ENCODE results near the gene DCAF8. TPM values are rescaled to one million over a fixed set of nuclear protein-coding genes. Genes with fewer than 3 reads are reported as not detected.
A peak's percentile ranks its signal among the peaks of the same experiment; 100 is the strongest.

Gene DCAF8
- total RNA-seq, 1 experiment from 2014 or later: 98.1 TPM

DNA sequence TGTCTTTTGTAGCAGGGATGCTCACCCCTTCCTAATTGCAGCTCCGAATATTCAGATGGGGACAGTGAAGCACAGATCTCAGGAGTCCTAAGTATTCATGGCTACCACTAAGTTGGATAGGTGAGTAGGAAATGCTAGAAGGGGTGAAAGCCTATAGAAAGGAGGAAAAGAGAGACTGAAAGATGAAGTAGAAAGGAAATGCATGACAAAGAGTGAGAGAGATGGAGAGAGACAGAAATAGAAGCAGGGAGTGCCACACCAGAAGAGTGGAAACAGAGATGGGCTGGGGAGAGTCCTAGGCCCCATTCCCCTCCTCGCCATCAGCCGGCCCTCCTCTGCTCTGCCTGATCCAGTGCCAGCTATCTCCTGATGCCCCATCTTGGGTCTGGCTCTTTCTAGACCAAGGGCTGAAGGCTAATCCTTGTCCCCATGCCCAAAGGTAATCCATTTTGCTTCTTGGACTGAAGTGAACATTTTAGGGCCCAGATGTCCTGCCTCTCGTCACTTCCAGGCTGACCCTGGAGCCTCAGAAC is 55.2 kb downstream of the DCAF8 start (continued):
- TF ChIP-seq, protein P1, sequence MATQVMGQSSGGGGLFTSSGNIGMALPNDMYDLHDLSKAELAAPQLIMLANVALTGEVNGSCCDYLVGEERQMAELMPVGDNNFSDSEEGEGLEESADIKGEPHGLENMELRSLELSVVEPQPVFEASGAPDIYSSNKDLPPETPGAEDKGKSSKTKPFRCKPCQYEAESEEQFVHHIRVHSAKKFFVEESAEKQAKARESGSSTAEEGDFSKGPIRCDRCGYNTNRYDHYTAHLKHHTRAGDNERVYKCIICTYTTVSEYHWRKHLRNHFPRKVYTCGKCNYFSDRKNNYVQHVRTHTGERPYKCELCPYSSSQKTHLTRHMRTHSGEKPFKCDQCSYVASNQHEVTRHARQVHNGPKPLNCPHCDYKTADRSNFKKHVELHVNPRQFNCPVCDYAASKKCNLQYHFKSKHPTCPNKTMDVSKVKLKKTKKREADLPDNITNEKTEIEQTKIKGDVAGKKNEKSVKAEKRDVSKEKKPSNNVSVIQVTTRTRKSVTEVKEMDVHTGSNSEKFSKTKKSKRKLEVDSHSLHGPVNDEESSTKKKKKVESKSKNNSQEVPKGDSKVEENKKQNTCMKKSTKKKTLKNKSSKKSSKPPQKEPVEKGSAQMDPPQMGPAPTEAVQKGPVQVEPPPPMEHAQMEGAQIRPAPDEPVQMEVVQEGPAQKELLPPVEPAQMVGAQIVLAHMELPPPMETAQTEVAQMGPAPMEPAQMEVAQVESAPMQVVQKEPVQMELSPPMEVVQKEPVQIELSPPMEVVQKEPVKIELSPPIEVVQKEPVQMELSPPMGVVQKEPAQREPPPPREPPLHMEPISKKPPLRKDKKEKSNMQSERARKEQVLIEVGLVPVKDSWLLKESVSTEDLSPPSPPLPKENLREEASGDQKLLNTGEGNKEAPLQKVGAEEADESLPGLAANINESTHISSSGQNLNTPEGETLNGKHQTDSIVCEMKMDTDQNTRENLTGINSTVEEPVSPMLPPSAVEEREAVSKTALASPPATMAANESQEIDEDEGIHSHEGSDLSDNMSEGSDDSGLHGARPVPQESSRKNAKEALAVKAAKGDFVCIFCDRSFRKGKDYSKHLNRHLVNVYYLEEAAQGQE (IDR thresholded peaks at IDR 0.05; ENCODE audit: low read depth): no peak
- TF ChIP-seq, protein P2, sequence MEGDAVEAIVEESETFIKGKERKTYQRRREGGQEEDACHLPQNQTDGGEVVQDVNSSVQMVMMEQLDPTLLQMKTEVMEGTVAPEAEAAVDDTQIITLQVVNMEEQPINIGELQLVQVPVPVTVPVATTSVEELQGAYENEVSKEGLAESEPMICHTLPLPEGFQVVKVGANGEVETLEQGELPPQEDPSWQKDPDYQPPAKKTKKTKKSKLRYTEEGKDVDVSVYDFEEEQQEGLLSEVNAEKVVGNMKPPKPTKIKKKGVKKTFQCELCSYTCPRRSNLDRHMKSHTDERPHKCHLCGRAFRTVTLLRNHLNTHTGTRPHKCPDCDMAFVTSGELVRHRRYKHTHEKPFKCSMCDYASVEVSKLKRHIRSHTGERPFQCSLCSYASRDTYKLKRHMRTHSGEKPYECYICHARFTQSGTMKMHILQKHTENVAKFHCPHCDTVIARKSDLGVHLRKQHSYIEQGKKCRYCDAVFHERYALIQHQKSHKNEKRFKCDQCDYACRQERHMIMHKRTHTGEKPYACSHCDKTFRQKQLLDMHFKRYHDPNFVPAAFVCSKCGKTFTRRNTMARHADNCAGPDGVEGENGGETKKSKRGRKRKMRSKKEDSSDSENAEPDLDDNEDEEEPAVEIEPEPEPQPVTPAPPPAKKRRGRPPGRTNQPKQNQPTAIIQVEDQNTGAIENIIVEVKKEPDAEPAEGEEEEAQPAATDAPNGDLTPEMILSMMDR (IDR thresholded peaks at IDR 0.05 in 2 of 3, conservative IDR thresholded peaks at IDR 0.05 in 1 of 3; ENCODE audit: borderline replicate concordance in 1 of 3, insufficient read depth in 1 of 3, low read depth in 2 of 3, low read length in 2 of 3): no peak
- no peak for TF ChIP-seq FOSL1 (IDR thresholded peaks at IDR 0.05; ENCODE audit: low read depth)

DNA sequence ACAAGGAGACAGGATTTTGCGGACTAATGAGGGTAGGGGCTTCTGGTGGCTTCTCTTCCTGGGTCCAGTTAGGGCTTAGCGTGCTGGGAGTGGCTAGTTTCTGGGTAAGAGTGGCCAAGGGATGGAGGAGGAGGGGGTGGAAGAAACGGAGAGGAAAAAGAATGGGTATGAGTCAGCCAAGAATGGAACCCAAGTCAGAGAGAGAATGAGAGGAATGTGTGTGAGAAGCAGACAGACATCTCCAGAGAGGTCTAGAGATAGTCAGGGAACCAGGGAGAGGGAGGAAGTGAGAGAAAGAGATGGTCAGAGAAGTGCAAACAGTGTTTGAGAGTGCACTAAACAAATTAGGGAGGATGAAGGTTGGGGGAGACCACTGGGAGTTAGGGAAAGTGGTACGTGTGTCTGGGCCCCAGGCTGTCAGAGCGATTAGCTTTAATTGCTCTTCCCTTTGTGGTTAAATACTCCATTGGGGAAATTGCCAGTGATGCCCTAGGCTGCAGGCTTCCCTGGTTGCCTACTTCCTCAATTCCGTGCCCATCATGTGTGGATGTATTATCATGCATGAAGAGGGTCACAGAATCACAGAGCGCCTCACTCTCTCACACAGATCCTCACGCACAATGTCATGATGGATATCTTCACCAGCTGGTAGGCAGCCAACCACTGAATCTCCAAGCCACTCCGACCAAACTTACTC is 55.8 kb downstream of the DCAF8 start:
- peaks cover 9 to 26% of the 10 kb centered on the region in 2 experiments; a peak in 3 of 4 replicates for H3K36me3 ChIP-seq (ENCODE audit: control insufficient read depth in 1 of 2, insufficient read depth in 2 of 2, low read length in 2 of 2)
- H3K79me2 ChIP-seq (ENCODE audit: insufficient read depth, low read length): peaks cover 48% of the 10 kb centered on the region
- intact Hi-C loops (cut with micrococcal nuclease): no loop called here
- ChIA-PET RAD21 (ENCODE audit: low non-redundant PET in 1 of 2, low total read pairs in 2 of 2, uncharacterized antibody in 2 of 2, unreplicated experiment in 2 of 2) (no interaction called here), CTCF (no interaction called here), POLR2A (interaction anchor here (1.5 kb wide), 1 partner anchor 13 kb away, joined by 6 read pairs; no protein-coding TSS in a partner anchor)
- peak; percentile 33 for ATAC-seq
- 0 out of 2 replicates have a peak, but pooled peaks cover 4% of the 10 kb centered on the region for H4K20me1 ChIP-seq (ENCODE audit: insufficient read depth)
- no TSS peak for BruUV-seq (replicated peaks)
- H3K9ac ChIP-seq (ENCODE audit: low read length): peak overlapping the region; percentile 91
- no peaks in the 10 kb centered on the region for H3K9me2 ChIP-seq (ENCODE audit: insufficient read depth)
- peak overlapping the region; percentile 78 to 89 for H3K4me3 ChIP-seq (replicated peaks in 1 of 2; ENCODE audit: low read depth in 1 of 2, low read length in 2 of 2)
- peak overlapping the region; percentile 4; the same call in 1 of the 2 replicates for H3K27ac ChIP-seq (ENCODE audit: low read depth, low read length)
- no peak for TF ChIP-seq EGR1 (IDR thresholded peaks at IDR 0.05; ENCODE audit: low read depth)
- TF ChIP-seq SIN3A (IDR thresholded peaks at IDR 0.05; ENCODE audit: low read depth): 0 out of 2 replicates have a peak, but pooled peaks have one; percentile 13
- no peaks in the 10 kb centered on the region for H3K9me3 ChIP-seq (ENCODE audit: control insufficient read depth in 1 of 2, insufficient read depth in 1 of 2, low read depth in 1 of 2, low read length in 2 of 2)
- H2AFZ ChIP-seq (ENCODE audit: low read depth, low read length, poor library complexity, severe bottlenecking): no peak overlapping the region
- DNase-seq (ENCODE audit: low read depth, low spot score): no peak
- H3K27me3 ChIP-seq (ENCODE audit: insufficient read depth, low read length): no peaks in the 10 kb centered on the region
- peak overlapping the region; percentile 90 for H3K4me2 ChIP-seq (ENCODE audit: low read length)
- peaks cover 12 to 20% of the 10 kb centered on the region in 2 experiments; a peak in 3 of 4 replicates for H3K4me1 ChIP-seq (ENCODE audit: control insufficient read depth in 1 of 2, insufficient read depth in 2 of 2, low read length in 2 of 2)
